C4-2B (cell line): ENCODE measurements around the gene UGT2B7.

Experiments
- CTCF ChIP-seq: fragments of 450-650 bp; conservative IDR thresholded peaks from 2 replicates; pipeline ENCODE4 v1.5.1; 2017; ENCODE audit warnings: mild to moderate bottlenecking
- ZFX ChIP-seq: fragments of 450-650 bp; IDR thresholded peaks from 2 replicates; pipeline ENCODE4 v1.6.1; 2017

- TF ChIP-seq CTCF = no peak
- TF ChIP-seq ZFX = no peak
Measured at GRCh38 chr4:69057620-69058409, 38.5 kb upstream of the UGT2B7 start.
